ENCODE results near the gene SGPL1. TPM values are rescaled to one million over a fixed set of nuclear protein-coding genes. Genes with fewer than 3 reads are reported as not detected.
A peak's percentile ranks its signal among the peaks of the same experiment; 100 is the strongest.

Gene SGPL1
- total RNA-seq, 1 experiment from 2014 or later, result 52.6 TPM

- DNase-seq, result peak; percentile 70
- no peak overlapping the region for H2BK12ac ChIP-seq (ENCODE audit: insufficient read length, low read depth, low read length)
- peak overlapping the region; percentile 88 for H3K4me2 ChIP-seq (ENCODE audit: insufficient read depth, insufficient read length, low read length)
- peaks cover 11 to 33% (median 32%) of the 10 kb centered on the region in 3 experiments; a peak in 6 of 7 replicates for H3K36me3 Mint-ChIP-seq (ENCODE audit: insufficient read depth in 1 of 3, low read depth in 3 of 3)
- H3K18ac ChIP-seq (ENCODE audit: insufficient read length, low read depth, low read length), result peak overlapping the region; percentile 27
- no peak overlapping the region for H2AK5ac ChIP-seq (ENCODE audit: insufficient read length, low read length)
- no CpG with 5 or more reads among the region's 43 CpGs for WGBS (ENCODE audit: extremely low coverage, insufficient read length, low lambda C conversion rate)
- no peak overlapping the region for H2BK5ac ChIP-seq (ENCODE audit: insufficient read length, low read length)
- peaks cover 5% of the 10 kb centered on the region for H3K23me2 ChIP-seq (ENCODE audit: insufficient read length, low read depth, low read length, poor library complexity, severe bottlenecking)
- TF ChIP-seq, protein P1, sequence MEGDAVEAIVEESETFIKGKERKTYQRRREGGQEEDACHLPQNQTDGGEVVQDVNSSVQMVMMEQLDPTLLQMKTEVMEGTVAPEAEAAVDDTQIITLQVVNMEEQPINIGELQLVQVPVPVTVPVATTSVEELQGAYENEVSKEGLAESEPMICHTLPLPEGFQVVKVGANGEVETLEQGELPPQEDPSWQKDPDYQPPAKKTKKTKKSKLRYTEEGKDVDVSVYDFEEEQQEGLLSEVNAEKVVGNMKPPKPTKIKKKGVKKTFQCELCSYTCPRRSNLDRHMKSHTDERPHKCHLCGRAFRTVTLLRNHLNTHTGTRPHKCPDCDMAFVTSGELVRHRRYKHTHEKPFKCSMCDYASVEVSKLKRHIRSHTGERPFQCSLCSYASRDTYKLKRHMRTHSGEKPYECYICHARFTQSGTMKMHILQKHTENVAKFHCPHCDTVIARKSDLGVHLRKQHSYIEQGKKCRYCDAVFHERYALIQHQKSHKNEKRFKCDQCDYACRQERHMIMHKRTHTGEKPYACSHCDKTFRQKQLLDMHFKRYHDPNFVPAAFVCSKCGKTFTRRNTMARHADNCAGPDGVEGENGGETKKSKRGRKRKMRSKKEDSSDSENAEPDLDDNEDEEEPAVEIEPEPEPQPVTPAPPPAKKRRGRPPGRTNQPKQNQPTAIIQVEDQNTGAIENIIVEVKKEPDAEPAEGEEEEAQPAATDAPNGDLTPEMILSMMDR (conservative IDR thresholded peaks at IDR 0.05), result no peak
- no peaks in the 10 kb centered on the region; the same call in 1 of the 2 replicates for H3K27me3 Mint-ChIP-seq (ENCODE audit: low read depth)
- H3K4ac ChIP-seq (ENCODE audit: low read depth, low read length), result no peak overlapping the region
- no peak overlapping the region for H3K23ac ChIP-seq (ENCODE audit: insufficient read length, low read depth, low read length)
- no peaks in the 10 kb centered on the region for H3K4me1 ChIP-seq (ENCODE audit: insufficient read depth, low read length)
- H3K79me2 ChIP-seq (ENCODE audit: insufficient read depth, low read length), result peaks cover 5% of the 10 kb centered on the region; the same call in 1 of the 2 replicates
- H3K56ac ChIP-seq (ENCODE audit: insufficient read length, low read depth, low read length), result no peak overlapping the region
- peak overlapping the region; percentile 91 to 93 for H3K4me3 Mint-ChIP-seq
- peak overlapping the region; percentile 21; the same call in 1 of the 2 replicates for H3K14ac ChIP-seq (ENCODE audit: insufficient read depth, low read length)
- no peak overlapping the region for H2BK120ac ChIP-seq (ENCODE audit: low read depth, low read length, poor library complexity, severe bottlenecking)
- H3K9me3 ChIP-seq (ENCODE audit: control insufficient read depth, low read depth, low read length), result no peaks in the 10 kb centered on the region
- H4K91ac ChIP-seq (ENCODE audit: insufficient read length, low read depth, low read length), result no peak overlapping the region
- H3K27me3 ChIP-seq (ENCODE audit: insufficient read depth, low read length), result no peaks in the 10 kb centered on the region
- no peaks in the 10 kb centered on the region for H4K20me1 ChIP-seq (ENCODE audit: control insufficient read depth, insufficient read depth, insufficient read length)
- no peaks in the 10 kb centered on the region for H3K9me3 Mint-ChIP-seq
- H4K8ac ChIP-seq (replicated peaks; ENCODE audit: insufficient read length, low read depth, low read length), result no peak overlapping the region
- no peak overlapping the region for H2BK20ac ChIP-seq (ENCODE audit: low read depth, low read length, poor library complexity, severe bottlenecking)
- peaks cover 12 to 14% of the 10 kb centered on the region in 2 experiments for H3K4me1 Mint-ChIP-seq
- no peak overlapping the region for H2AFZ ChIP-seq (ENCODE audit: low read length)
- H3K9ac ChIP-seq (ENCODE audit: extremely low read depth, insufficient read length, low read length), result peak overlapping the region; percentile 66
- H3K27ac ChIP-seq (ENCODE audit: insufficient read length, low read depth, low read length), result no peak overlapping the region
- H2BK15ac ChIP-seq (ENCODE audit: low read depth, low read length), result no peak overlapping the region
- peaks cover 2% of the 10 kb centered on the region for H3K79me1 ChIP-seq (ENCODE audit: insufficient read depth, low read depth, low read length, poor library complexity, severe bottlenecking)
- peak overlapping the region; percentile 19 to 97 (median 87) for H3K27ac Mint-ChIP-seq
- no peak overlapping the region for H4K5ac ChIP-seq (ENCODE audit: insufficient read length, low read depth, low read length)
- no peak overlapping the region for H3T11ph ChIP-seq (ENCODE audit: low read length)
These were observed 609 bp downstream of the SGPL1 start for GRCh38 chr10:70816220-70816894.
